Heart left ventricle (tissue), 16 donors: Measurements from ENCODE around the gene SH3YL1. TPM values are rescaled to one million over a fixed set of nuclear protein-coding genes. Genes with fewer than 3 reads are reported as not detected.

Experiments
- ATAC-seq, 4 donors: fragments of 200-7000 bp; cut with Tn5 transposase; one replicate each; pipeline ENCODE4 v1.9.1; 2020 to 2022; ENCODE audit warnings: moderate library complexity in 4 of 4, mild to moderate bottlenecking in 3 of 4, moderate number of reproducible peaks in 1 of 4
- DNase-seq, 5 donors: peaks; one replicate each; pipeline ENCODE4 v3.0.0-alpha.2; 2020
- H3K27ac ChIP-seq, 12 donors: fragments of 200-600 bp; sonication (generic) in 4 of 12; one replicate each; pipeline versions ENCODE4 v1.5.0 to v1.8.0; 2016 to 2022; ENCODE audit warnings: mild to moderate bottlenecking in 2 of 12
- H3K27me3 ChIP-seq, 9 donors: fragments of 200-600 bp; sonication (generic) in 2 of 9; one replicate each; pipeline versions ENCODE4 v1.5.1 to v1.8.0; 2016 to 2022; ENCODE audit warnings: mild to moderate bottlenecking in 3 of 9
- H3K36me3 ChIP-seq, 9 donors: fragments of 200-600 bp; sonication (generic) in 2 of 9; one replicate each; pipeline versions ENCODE4 v1.5.0 to v1.8.0; 2018 to 2022; ENCODE audit warnings: mild to moderate bottlenecking in 2 of 9
- H3K4me1 ChIP-seq, 12 donors: fragments of 200-600 bp; sonication (generic) in 4 of 12; one replicate each; pipeline versions ENCODE4 v1.5.0 to v1.8.0; 2016 to 2022; ENCODE audit warnings: mild to moderate bottlenecking in 3 of 12
- H3K4me3 ChIP-seq, 12 donors: fragments of 200-600 bp; sonication (generic) in 4 of 12; one replicate each; pipeline versions ENCODE4 v1.5.0 to v1.8.0; 2017 to 2022; ENCODE audit warnings: mild to moderate bottlenecking in 9 of 12, moderate library complexity in 4 of 12
- H3K9me3 ChIP-seq, 12 donors: fragments of 200-600 bp; sonication (generic) in 4 of 12; one replicate each; pipeline versions ENCODE4 v1.5.0 to v1.8.0; 2016 to 2022; ENCODE audit warnings: mild to moderate bottlenecking in 1 of 12
- POLR2A ChIP-seq, 2 donors: fragments of 450-650 bp; IDR thresholded peaks; one replicate each; pipeline ENCODE4 v1.6.1; 2017; ENCODE audit warnings: antibody characterized with exemption in 2 of 2, mild to moderate bottlenecking in 2 of 2, moderate library complexity in 2 of 2
- WGBS, 4 donors: extraction: QIAGEN DNeasy Blood & Tissue Kit in 2 of 4; methylation state at CpG; one replicate each; pipeline versions ENCODE4 v1.1.5 to v1.1.7; 2013 to 2018; 5-methylcytosine and 5-hydroxymethylcytosine counted together
- intact Hi-C, 10 donors: fragments of 100-400 bp; cut with DNase I; formaldehyde crosslinking; loops; one replicate each; pipeline versions ENCODE4 v1.11.1 to v1.14.2; 2022
- polyA plus RNA-seq, 2 donors: library from polyadenylated mRNA; stranded (reverse); fragments of 200-250 nt; gene quantifications; one replicate each; pipeline ENCODE4 v1.2.3, GENCODE V29; 2013
- total RNA-seq, 9 donors: library from RNA; depleted of rRNA in 2 of 9; stranded (reverse); fragments of >200 nt in 2 of 9; fragmentation: NEBNext Ultra II Directional in 3 of 9; extraction: Animal tissue kit (Norgen Biotek cat#: 25700) in 3 of 9; gene quantifications; one replicate each; pipeline versions ENCODE4 v1.1.0 to v1.2.4, GENCODE V29; 2016 to 2023
- TF ChIP-seq, protein P1 (sequence below), 12 donors: fragments of 200-600 bp; sonication (generic) in 4 of 12; IDR thresholded peaks; one replicate each; pipeline versions ENCODE4 v1.5.0 to v1.8.0; 2018 to 2022; ENCODE audit warnings: antibody characterized with exemption in 12 of 12, mild to moderate bottlenecking in 5 of 12
- donor health status: ischemic (EF 13 %, LVEDD 7.1; RV severe dilation, severe dysfunction).
- donor health status: healthy with polysubstance abuse.
- donor health status: DM: no; HTN: yes; CAD: no.
- donor health status: DM: no; HTN: no; CAD: no.
- donor health status: ischemic (EF 25% LVEDD 6.9; RV normal size, moderate dysfunction).
- donor health status: ischemic (EF 25% LVEDD 5.7; RV mildly dilated, moderate dysfunction).
- donor health status: healthy.
- donor health status: DM: yes; HTN: yes; CAD: no.
- donor health status: ischemic (EF 35%, LVEDD 5.7; RV mildly dilated, moderate dysfunction).
- donor health status: nonischemic (EF 11% LVEDD 7.7; RV severe dilation, severe dysfunction).
- donor health status: DM: yes; HTN: yes; CAD: no.
- donor health status: PGD.
- donor health status: ischemic (EF 29% LVEDD 5.4; RV normal size, mild dysfunction).
- donor health status: nonischemic (EF 23%, LVEDD 6.1; RV moderate dilation, normal function).

Gene SH3YL1
- total and polyA plus RNA-seq, 11 donors: 4.9 to 16.4 (median 10.5) TPM

DNA sequence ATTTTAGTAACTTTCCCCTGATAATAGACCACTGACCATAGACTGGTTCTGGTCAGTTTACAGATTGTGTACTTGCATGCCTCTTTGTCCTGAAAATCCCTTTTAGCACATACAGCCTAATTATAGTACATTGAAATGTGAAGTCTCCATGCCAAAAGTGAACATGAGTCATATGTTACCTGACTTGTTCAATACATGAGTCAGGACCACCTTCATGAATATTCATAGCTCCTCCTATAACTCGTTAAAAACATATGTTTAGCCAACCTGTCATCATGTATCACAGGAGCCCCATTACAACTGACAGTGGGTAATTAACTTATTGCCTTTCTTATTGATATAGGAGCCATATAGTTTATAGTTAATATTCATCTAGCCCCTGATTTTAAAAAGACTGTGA lies 78.6 kb downstream of the SH3YL1 start:
- Histone ChIP-seq H3K4me1 (no peaks in the 10 kb centered on the region), H3K36me3 (no peaks in the 10 kb centered on the region), H3K4me3 (no peak overlapping the region), H3K27me3 (no peaks in the 10 kb centered on the region), H3K9me3 (peaks cover 0 to 21% (median 0%) of the 10 kb centered on the region in 12 donors), H3K27ac (no peak overlapping the region)
- 40 to 59% (median 49%) methylated on average over 1 of the region's 1 CpG for WGBS, 4 donors
- no peak for DNase-seq
- intact Hi-C loops: no loop called here
- no peak for TF ChIP-seq POLR2A (IDR thresholded peaks at IDR 0.05)
- TF ChIP-seq, protein P1, sequence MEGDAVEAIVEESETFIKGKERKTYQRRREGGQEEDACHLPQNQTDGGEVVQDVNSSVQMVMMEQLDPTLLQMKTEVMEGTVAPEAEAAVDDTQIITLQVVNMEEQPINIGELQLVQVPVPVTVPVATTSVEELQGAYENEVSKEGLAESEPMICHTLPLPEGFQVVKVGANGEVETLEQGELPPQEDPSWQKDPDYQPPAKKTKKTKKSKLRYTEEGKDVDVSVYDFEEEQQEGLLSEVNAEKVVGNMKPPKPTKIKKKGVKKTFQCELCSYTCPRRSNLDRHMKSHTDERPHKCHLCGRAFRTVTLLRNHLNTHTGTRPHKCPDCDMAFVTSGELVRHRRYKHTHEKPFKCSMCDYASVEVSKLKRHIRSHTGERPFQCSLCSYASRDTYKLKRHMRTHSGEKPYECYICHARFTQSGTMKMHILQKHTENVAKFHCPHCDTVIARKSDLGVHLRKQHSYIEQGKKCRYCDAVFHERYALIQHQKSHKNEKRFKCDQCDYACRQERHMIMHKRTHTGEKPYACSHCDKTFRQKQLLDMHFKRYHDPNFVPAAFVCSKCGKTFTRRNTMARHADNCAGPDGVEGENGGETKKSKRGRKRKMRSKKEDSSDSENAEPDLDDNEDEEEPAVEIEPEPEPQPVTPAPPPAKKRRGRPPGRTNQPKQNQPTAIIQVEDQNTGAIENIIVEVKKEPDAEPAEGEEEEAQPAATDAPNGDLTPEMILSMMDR (IDR thresholded peaks at IDR 0.05): no peak
- ATAC-seq: no peak

DNA sequence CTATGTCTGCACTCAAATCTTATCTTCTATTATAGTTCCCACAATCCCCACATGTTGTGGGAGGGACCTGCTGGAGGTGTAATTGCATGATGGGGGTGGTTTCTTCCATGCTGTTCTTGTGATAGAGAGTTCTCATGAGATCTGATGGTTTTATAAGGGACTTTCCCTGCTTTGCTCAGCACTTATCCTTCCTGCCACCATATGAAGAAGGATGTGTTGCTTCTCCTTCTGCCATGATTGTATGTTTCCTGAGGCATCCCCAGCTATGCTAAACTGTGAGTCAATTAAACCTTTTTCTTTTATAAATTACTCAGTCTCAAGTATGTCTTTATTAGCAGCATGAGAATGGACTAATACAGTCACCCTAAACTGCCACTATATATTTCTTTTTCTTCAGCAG lies 79.1 kb downstream of the SH3YL1 start:
- TF ChIP-seq, protein P1 (IDR thresholded peaks at IDR 0.05): no peak
- no peak for TF ChIP-seq POLR2A (IDR thresholded peaks at IDR 0.05)
- H3K36me3 ChIP-seq: no peaks in the 10 kb centered on the region

DNA sequence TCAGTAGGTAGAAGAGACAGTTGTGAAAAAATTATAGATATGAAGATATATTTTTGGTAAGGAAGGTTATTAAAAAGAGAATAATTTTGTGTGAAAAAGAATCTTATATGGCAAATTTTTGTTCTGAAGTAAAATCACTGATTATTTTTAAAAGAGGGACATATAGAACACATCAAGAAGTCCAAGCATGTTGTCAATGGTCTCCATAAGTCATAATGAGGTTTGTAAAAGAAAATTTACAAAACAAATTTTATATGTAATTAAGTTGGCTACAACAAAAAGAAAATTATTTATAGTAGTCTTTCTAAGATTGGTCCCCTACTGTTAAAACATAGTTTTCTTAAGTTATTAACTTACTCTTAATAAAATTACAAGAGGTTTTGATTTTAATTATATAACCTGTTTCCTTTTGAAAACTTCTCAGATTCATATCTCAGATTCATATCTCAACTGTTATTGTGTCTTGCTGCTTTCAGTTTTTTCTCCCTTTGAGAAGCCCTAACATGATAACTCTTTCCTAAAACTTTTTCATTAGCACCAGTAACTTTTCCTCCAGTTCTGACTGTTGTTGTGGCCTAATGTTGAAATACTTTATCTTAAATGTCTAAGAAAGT lies 81.2 kb downstream of the SH3YL1 start:
- no peaks in the 10 kb centered on the region for H3K36me3 ChIP-seq
- no peak overlapping the region for H3K27ac ChIP-seq
- ATAC-seq (no peak), DNase-seq (no peak)
- peaks cover 0 to 5% (median 0%) of the 10 kb centered on the region in 9 donors for H3K27me3 ChIP-seq
- H3K4me3 ChIP-seq: no peak overlapping the region
- peaks cover 0 to 11% (median 0%) of the 10 kb centered on the region in 12 donors for H3K9me3 ChIP-seq
- TF ChIP-seq, protein P1 (IDR thresholded peaks at IDR 0.05): no peak
- H3K4me1 ChIP-seq: no peaks in the 10 kb centered on the region
- intact Hi-C loops: no loop called here

More for the DNA sequence above, 79.1 kb downstream of the SH3YL1 start:
- ATAC-seq (no peak), DNase-seq (no peak)
- no peak overlapping the region for H3K27ac ChIP-seq
- peaks cover 0 to 21% (median 0%) of the 10 kb centered on the region in 12 donors for H3K9me3 ChIP-seq
- intact Hi-C loops: no loop called here
- H3K4me1 ChIP-seq: no peaks in the 10 kb centered on the region
- no peak overlapping the region for H3K4me3 ChIP-seq
- no peaks in the 10 kb centered on the region for H3K27me3 ChIP-seq

DNA sequence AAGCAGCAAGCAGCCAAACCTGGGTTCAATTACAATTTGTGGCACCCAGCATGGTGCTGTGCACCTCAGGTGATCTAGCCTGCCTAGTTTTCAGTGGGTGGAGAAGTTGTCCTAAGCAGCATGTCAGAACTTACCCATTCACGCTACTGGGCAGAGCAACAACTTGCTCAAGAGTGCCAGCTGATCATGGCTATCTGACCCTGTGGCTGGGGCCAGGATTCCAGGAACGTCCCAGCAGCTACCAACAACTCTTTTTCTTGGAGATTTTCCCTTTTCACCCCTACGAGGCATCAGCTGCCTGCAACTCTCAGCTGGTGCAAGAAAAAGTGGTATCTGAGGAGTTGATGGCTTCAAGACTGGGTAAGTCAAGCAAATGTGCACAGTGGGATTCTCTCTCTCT lies 83.5 kb downstream of the SH3YL1 start:
- Histone ChIP-seq H3K27ac (no peak overlapping the region), H3K36me3 (no peaks in the 10 kb centered on the region), H3K4me1 (peaks cover 0 to 5% (median 0%) of the 10 kb centered on the region in 12 donors), H3K27me3 (peaks cover 0 to 6% (median 0%) of the 10 kb centered on the region in 9 donors), H3K9me3 (peaks cover 0 to 5% (median 0%) of the 10 kb centered on the region in 12 donors), H3K4me3 (no peak overlapping the region)
- TF ChIP-seq POLR2A (IDR thresholded peaks at IDR 0.05): no peak
- TF ChIP-seq, protein P1 (IDR thresholded peaks at IDR 0.05): no peak
- intact Hi-C loops: no loop called here
- no peak for ATAC-seq
- no peak for DNase-seq
- WGBS, 4 donors: 40 to 56% (median 49%) methylated on average over 3 of the region's 3 CpGs
